ENCODE measurements around the gene RAG2. TPM values are rescaled to one million over a fixed set of nuclear protein-coding genes. Genes with fewer than 3 reads are reported as not detected.

Gene RAG2
- total RNA-seq, 4 donors from 2014 or later, result not detected

DNA sequence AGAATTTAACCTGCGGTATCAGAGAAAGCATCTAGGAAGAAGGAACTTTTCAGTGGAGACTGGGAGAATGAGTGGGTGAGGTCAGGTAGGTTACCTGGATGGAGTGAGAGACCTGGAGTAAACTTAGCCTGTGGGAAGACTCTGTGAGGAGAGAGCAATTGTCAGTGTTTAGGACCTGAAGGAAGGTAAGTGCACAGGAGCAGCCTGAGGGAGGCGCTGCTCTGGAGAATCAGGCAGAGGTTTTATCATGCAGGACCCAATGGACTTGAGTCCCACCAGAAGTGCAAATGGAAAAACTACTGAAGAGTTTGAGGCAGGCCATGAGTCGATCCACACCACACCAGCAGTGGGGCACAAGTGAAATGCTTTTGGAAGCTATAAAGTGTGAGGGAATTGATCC lies 14.4 kb downstream of the RAG2 start:
- Histone ChIP-seq H3K27me3 (no peaks in the 10 kb centered on the region), H3K36me3 (no peaks in the 10 kb centered on the region), H3K4me1 (no peaks in the 10 kb centered on the region), H3K4me3 (no peak overlapping the region), H3K27ac (no peak overlapping the region), H3K9me3 (no peaks in the 10 kb centered on the region)
- DNase-seq, result no peak
- TF ChIP-seq, protein P1, sequence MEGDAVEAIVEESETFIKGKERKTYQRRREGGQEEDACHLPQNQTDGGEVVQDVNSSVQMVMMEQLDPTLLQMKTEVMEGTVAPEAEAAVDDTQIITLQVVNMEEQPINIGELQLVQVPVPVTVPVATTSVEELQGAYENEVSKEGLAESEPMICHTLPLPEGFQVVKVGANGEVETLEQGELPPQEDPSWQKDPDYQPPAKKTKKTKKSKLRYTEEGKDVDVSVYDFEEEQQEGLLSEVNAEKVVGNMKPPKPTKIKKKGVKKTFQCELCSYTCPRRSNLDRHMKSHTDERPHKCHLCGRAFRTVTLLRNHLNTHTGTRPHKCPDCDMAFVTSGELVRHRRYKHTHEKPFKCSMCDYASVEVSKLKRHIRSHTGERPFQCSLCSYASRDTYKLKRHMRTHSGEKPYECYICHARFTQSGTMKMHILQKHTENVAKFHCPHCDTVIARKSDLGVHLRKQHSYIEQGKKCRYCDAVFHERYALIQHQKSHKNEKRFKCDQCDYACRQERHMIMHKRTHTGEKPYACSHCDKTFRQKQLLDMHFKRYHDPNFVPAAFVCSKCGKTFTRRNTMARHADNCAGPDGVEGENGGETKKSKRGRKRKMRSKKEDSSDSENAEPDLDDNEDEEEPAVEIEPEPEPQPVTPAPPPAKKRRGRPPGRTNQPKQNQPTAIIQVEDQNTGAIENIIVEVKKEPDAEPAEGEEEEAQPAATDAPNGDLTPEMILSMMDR (IDR thresholded peaks at IDR 0.05), result no peak
- TF ChIP-seq POLR2A (IDR thresholded peaks at IDR 0.05), result no peak

DNA sequence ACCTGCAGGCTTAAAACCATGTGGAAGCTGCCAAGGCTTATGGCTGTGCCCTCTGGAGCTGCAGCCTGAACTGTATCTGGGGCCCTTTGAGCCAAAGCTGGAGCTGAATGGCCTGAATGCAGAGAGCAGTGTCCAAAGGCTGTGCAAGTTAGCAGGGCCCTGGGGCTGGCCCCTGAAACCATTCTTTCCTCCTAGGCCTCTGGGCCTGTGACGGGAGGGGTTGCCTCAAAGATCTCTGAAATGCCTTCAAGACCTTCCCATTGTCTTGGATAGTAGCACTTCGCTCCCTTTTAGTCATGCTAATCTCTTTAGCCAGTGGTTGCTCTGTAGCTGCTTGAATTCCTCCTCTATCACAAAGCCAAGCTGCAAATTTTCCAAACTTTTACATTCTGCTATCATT lies 16.5 kb downstream of the RAG2 start:
- TF ChIP-seq, protein P1 (IDR thresholded peaks at IDR 0.05), result no peak
- no peak for TF ChIP-seq POLR2A (IDR thresholded peaks at IDR 0.05)
- no peaks in the 10 kb centered on the region for H3K36me3 ChIP-seq
- no peaks in the 10 kb centered on the region for H3K27me3 ChIP-seq
- no peak overlapping the region for H3K4me3 ChIP-seq
- no peaks in the 10 kb centered on the region for H3K4me1 ChIP-seq
- H3K27ac ChIP-seq, result no peak overlapping the region
- no peaks in the 10 kb centered on the region for H3K9me3 ChIP-seq
- no peak for DNase-seq

DNA sequence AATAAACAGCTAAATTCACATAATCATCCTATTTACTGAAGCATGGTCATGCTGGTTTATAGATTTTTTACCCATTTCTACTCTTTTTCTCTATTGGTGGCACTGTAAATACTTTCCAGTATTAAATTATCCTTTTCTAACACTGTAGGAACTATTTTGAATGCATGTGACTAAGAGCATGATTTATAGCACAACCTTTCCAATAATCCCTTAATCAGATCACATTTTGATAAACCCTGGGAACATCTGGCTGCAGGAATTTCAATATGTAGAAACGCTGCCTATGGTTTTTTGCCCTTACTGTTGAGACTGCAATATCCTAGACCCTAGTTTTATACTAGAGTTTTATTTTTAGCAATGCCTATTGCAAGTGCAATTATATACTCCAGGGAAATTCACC lies 19.6 kb downstream of the RAG2 start:
- H3K4me1 ChIP-seq, result no peaks in the 10 kb centered on the region
- no peak overlapping the region for H3K27ac ChIP-seq
- H3K27me3 ChIP-seq, result no peaks in the 10 kb centered on the region
- H3K9me3 ChIP-seq, result no peaks in the 10 kb centered on the region
- TF ChIP-seq, protein P1 (IDR thresholded peaks at IDR 0.05), result no peak
- TF ChIP-seq POLR2A (IDR thresholded peaks at IDR 0.05), result no peak
- no peak overlapping the region for H3K4me3 ChIP-seq
- no peaks in the 10 kb centered on the region for H3K36me3 ChIP-seq
- no peak for DNase-seq

DNA sequence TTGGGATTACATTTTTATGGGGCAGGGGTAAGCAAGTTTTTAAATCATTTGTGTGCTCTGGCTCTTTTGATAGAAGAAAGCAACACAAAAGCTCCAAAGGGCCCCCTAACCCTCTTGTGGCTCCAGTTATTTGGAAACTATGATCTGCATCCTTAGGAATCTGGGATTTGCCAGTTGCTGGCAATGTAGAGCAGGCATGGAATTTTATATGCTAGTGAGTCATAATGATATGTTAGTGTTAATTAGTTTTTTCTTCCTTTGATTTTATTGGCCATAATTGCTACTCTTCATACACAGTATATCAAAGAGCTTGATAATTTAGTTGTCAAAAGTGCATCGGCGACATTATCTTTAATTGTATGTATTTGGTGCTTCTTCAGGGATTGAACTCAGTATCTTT lies 20.2 kb downstream of the RAG2 start:
- no peak for DNase-seq
- Histone ChIP-seq H3K27me3 (no peaks in the 10 kb centered on the region), H3K27ac (no peak overlapping the region), H3K4me3 (no peak overlapping the region), H3K4me1 (no peaks in the 10 kb centered on the region), H3K36me3 (no peaks in the 10 kb centered on the region), H3K9me3 (no peaks in the 10 kb centered on the region)
- no peak for TF ChIP-seq POLR2A (IDR thresholded peaks at IDR 0.05)
- TF ChIP-seq, protein P1 (IDR thresholded peaks at IDR 0.05), result no peak

DNA sequence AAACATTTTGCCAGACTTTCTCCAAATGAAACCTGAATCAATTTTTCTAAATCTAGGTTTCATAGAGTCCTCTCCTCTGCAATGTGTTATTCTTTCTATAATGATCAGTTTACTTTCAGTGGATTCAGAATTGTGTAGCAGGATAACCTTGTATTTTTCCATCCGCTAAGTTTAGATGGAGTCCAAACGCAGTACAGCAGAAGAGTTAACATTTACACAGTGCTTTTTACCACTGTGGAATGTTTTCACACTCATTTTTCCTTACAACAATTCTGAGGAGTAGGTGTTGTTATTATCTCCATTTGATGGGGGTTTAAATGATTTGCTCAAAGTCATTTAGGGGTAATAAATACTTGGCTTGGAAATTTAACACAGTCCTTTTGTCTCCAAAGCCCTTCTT lies 20.7 kb downstream of the RAG2 start:
- Histone ChIP-seq H3K9me3 (no peaks in the 10 kb centered on the region), H3K4me3 (no peak overlapping the region), H3K4me1 (no peaks in the 10 kb centered on the region), H3K27me3 (no peaks in the 10 kb centered on the region), H3K36me3 (no peaks in the 10 kb centered on the region), H3K27ac (no peak overlapping the region)
- DNase-seq, result no peak
- TF ChIP-seq, protein P1 (IDR thresholded peaks at IDR 0.05), result no peak
- no peak for TF ChIP-seq POLR2A (IDR thresholded peaks at IDR 0.05)

DNA sequence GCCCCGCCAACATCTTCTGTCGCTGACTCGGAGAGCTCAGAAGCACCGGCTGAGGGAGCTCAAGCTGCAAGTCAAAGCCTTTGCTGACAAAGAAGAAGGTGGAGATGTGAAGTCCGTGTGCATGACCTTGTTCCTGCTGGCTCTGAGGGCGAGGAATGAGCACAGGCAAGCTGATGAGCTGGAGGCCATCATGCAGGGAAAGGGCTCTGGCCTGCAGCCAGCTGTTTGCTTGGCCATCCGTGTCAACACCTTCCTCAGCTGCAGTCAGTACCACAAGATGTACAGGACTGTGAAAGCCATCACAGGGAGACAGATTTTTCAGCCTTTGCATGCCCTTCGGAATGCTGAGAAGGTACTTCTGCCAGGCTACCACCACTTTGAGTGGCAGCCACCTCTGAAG lies 23.6 kb downstream of the RAG2 start:
- Histone ChIP-seq H3K27ac (no peak overlapping the region), H3K4me1 (no peaks in the 10 kb centered on the region)

More for the DNA sequence above, 23.6 kb downstream of the RAG2 start:
- H3K4me3 ChIP-seq, result no peak overlapping the region
- no peaks in the 10 kb centered on the region for H3K36me3 ChIP-seq
- TF ChIP-seq, protein P1 (IDR thresholded peaks at IDR 0.05), result no peak
- no peaks in the 10 kb centered on the region for H3K27me3 ChIP-seq
- DNase-seq, result no peak
- no peaks in the 10 kb centered on the region for H3K9me3 ChIP-seq

Data from Peyer's patch (tissue), 4 donors.